RPMI7951 (cell line): ENCODE results near the gene PIK3R5. TPM values are rescaled to one million over a fixed set of nuclear protein-coding genes. Genes with fewer than 3 reads are reported as not detected.
"Not testable (repeated sequence)": the region's sequence is repeated elsewhere in the genome, so short reads cannot be mapped to it uniquely, and the experiment has no call there.

ENCODE experiments used
- DNase-seq: peaks from one replicate; pipeline ENCODE4 v3.0.0-alpha.2; 2012; ENCODE audit warnings: low read depth
- total RNA-seq: library from RNA; depleted of rRNA; stranded (reverse); fragments of >200 nt; shearing (Covaris generic); gene quantifications from 2 replicates; pipeline ENCODE4 v1.2.3, GENCODE V29; 2014

The PIK3R5 gene
- total RNA-seq, 1 experiment from 2014 or later: 0.24 TPM

DNA sequence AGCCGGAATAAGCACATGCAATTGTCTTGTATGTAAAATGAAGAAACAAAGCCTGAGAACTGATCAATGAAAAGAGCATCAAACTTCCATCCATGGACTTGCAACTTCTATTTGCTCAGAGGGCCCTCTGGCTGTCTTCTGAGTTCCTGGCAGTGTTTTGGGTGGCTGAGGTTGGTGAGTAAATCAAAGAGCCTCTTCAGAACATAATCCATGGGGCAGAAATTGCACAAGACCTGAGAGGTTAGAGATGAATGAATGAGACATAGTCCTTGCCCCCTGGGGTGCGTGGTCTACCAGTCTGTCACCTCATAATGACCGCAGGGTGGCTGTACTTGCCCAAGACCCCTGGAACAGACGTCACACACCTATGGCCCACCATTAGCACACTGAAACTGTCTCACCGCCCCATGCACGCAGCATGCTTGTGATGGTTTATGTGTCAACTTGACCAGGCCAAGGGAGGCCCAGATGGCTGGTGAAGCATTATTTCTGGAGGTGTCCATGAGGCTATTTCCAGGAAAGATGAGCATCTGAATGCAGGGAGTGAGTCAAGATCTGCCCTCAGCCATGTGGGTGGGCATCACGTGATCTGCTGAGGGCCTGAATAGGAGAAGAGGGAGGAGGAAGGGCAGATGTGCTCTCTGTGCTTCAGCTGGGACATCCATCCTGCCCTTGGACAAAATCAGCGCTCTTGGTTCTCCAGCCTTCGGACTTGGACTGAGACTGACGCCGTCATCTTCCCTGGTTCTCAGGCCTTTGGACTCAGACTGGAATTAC, 106.3 kb downstream of the PIK3R5 start:
- peak; percentile 79 for DNase-seq

DNA sequence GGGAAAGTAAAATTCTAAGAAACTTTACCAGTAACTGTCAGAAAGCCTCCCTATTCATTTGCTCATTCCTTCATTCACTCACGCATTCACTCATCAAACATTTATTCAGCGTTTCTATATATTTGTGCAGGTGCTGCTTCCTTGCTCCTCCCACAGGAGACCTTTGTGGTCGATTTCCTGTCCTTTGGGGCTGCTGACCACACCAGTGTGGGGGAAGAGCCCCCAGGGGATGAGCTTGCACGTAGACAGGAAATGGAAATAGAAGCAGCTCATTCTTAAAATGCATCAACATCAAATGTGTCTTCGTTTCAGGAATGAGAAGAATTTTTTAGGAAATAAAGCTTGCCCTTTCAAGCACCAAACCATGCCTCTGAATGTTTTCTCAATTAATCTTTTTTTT, 107.6 kb downstream of the PIK3R5 start:
- DNase-seq: peak; percentile 78

GRCh38 chr17:8856869-8857575, 108.5 kb downstream of the PIK3R5 start:
- DNase-seq: no peak

- DNase-seq: not testable (repeated sequence)
Measured at GRCh38 chr17:8856205-8856603, 109.3 kb downstream of the PIK3R5 start.

DNA sequence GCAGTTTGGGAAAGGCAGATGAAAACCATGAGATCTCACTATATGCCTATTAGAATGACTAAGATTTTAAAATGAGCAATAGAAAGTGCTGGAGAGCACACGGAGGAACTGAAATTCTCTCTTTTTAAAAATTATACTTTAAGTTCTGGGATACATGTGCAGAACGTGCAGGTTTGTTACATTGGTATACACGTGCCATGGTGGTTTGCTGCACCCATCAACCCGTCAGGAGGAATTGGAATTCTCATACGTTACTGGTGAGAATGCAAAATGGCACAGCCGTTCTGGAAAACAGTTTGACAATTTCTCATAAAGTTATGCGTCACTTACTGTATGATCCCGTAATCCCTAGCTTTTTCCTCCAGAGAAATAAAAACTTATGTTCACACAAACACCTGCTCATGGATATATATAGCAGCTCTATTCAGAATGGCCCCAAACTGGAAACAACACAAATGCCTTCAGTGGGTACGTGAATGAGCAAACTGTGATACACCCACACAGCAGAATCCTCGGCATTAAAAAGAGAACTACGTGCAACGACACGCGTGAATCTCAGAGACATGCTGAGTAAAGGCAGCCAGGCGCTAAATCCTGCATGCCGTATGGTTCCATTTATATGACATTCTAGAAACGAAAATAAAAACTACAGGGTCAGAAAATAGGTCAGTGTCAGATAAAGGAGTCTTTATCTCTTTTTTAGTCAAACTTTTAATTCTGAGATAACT, 109.9 kb downstream of the PIK3R5 start:
- DNase-seq: no peak

DNA sequence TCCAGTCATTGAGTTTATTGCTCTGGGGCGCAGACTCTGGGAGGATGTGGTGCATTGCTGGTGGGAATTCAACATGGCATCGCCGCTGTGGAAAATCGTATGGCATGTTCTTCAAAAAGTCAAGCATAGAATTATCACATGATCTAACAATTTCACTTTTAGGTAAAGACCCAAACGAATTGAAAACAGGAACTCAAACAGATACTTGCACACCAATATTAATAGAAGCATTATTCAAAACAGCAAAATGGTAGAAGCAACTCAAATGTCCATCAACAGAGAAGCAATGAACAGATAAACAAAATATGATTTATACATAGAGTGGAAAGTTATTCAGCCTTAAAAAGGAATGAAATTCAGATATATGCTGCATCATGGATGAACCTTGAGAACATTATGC, 113.9 kb downstream of the PIK3R5 start:
- DNase-seq: no peak

DNA sequence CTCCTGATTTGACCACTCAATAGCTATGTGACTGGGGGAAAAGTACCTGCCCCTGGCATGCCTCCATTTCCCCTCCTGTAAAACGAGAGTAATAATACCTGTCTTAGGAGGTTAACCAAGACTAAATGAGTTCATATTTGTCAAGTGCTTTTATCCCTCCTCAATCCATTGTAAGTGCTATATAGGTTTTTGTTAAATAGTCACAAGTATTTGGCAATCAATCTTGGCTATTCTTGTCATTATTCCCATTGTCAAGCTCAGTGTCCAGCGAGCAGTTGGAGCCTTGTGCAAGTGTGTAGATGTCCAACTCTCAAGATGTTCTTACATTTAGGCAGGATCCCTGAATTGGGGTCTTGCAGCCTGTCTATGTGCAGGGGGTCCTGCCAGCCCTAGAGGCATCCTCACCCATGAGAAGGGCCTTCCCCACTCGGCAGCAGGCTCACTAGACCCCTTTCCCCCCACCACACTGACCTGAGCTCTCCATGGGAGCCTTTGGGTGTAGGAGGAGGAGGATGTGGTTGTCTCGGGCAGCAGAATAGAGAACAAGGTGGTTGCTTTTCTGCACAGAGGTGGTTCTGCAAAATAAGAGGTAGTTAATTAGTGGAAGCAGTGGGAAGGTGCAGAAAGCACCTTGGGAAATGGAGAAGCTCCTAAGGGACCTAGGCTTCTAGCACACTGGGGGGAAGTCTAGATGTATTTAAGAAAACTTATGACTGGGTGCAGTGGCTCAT, 116.0 kb downstream of the PIK3R5 start:
- DNase-seq: no peak

- no peak for DNase-seq
Measured at GRCh38 chr17:8847891-8848290, 117.6 kb downstream of the PIK3R5 start.

- peak; percentile 41 for DNase-seq
Measured at GRCh38 chr17:8846768-8847211, 118.7 kb downstream of the PIK3R5 start.

DNA sequence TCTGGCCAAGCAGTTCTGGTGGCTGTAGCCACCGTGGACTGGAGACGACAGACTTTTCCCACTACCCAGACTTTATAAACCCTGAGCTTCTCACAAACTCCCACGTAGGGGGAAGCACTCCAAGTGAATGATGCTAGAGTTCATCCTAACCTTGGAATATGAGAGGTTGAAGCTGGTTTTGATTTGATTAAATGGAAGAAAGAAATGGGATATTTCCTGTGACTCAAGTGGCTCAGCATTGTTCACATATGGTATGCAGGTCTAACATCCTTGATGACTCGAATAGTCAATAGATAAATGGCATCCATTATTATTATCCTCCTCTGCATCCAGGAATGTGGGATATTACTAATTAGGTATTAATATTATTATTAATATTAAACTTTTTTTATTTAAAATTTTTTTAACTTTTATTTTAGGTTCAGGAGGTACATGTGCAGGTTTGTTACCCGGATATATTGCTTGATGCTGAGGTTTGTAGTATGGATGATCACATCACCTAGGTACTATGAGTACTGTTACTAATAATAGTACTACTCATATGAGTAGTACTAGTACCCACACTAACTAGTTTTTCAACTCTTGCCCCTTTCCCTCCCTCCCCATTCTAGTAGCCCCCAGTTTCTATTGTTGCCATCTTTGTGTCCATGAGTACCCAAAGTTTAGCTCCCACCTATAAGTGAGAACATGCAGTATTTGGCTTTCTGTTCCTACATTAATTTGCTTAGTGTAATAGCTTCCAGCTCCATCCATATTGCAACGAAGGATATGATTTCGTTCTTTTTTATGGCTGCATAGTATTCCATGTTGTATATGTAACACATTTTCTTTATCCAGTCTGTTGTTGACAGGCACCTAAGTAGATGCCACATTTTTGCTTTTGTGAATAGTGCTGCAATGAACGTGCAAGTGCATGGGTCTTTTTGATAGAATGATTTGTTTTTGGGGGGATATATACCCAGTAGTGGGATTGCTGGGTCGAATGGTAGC, 121.0 kb downstream of the PIK3R5 start:
- DNase-seq: no peak

- no peak for DNase-seq
Measured at GRCh38 chr17:8843344-8843743, 122.2 kb downstream of the PIK3R5 start.

DNA sequence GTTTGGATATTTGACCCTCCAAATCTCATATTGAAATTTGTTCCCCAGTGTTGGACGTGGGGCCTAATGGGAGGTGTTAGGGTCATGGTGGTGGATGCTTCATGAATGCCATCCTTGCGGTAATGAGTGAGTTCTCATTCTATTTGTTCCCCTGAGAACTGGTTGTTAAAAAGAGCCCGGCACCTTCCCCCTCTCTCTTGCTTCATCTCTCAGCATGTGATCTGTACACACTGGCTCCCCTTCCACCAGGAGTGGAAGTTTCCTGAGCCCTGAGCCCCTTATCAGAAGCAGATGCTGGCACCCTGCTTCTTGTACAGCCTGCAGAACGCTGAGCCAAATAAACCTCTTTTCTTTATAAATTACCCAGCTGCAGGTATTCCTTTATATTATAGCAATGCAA, 123.7 kb downstream of the PIK3R5 start:
- DNase-seq: no peak

DNA sequence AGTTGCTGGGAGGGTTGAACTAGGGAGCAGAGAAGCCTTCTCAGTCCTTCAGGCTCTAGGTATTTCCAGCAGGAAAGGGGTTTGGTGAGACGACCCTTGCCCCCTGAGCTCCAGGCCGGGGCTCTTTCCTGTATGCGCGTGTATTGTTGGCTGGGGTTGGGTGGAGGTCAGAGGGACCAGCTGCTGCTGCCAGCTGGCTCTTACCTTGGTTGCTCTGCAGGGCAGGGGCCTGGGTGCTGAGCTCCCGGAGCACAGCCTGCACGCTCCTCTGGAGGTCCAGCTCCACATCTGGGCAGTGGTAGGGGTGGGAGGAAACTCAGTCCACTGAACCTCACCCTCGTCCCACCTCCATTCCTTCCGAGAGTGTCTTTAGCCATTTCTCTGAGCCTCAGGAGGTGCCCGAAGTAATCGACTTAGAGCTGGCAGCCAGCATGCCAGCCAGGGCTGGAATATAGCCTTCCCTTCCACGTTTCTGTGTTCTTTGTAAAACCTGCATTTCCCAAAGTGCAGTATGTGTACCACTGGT, 126.0 kb downstream of the PIK3R5 start:
- DNase-seq: no peak

- no peak for DNase-seq
Measured at GRCh38 chr17:8838551-8839095, 126.9 kb downstream of the PIK3R5 start.

GRCh38 chr17:8837563-8838075, 127.9 kb downstream of the PIK3R5 start:
- DNase-seq: no peak

DNA sequence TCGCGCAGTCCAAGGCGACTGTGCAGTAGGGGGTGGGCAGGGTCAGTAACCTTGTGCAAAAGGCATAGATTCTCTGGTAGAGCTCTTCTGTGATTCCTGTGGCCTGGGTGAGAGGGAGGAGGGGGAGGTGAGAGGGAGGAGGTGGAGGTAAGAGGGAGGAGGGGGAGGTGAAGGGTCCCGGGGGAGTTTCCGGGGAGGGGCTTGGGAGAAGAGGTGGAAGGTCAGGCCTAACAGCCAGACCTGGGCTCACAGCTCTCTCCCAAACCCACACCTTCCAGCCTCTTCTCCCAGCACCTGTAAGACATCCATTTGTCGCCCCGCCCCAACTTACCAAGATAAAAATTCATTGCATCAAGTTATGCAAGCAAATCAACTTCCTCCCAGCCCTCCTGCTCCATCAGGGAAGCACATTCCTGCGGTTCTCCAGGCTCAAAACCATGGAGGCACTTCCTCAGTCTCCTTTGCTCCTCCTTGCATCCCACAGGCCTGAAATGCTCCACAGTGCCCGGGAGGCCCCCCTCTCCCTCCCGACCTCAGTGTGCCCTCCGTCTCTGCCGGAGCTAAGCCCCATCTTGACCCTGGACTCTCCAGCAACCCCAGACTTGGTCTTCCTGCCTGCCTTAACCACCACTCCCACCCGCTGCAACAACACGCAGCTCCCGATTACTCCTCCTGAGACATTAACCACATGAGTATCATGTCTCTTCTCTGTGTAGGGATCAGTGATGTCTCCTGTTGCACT, 128.5 kb downstream of the PIK3R5 start:
- DNase-seq: no peak

DNA sequence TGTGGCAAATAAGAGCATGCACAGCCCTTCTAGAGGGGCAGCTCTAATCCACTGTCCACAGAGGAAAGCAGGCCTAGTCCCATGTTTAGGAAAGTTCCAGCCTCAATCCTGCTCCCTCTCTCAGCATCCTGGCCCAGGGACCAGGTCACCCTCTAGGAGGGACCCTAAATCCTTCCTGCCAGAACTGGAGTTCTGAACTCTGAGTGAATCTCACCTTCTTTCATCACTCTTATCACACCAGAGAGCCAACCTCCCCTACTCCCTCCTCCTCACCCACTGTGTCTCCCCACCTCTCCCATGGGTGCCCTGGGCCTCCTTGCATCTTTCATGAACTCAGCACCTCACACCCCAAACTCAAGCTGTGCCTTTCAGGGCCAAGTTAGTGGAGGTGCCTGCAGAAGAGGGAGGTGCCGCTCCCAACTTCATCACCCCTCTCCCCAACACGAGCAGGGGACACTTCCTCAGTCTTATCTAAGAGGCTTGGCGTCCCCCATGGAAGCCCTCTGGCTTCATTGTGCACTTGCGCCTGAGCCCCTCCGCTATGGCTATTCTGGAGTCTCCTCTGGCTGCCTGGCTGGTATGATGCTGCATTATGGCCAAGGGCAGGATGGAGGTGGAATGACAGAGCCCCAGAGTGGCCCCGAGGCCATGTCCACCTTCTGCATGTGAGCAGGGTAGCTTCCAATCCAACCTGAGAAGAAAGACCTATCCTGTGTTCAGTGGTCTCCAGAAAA, 129.7 kb downstream of the PIK3R5 start:
- no peak for DNase-seq

- no peak for DNase-seq
Measured at GRCh38 chr17:8835106-8835505, 130.4 kb downstream of the PIK3R5 start.
